Ectodermal cell (in vitro differentiated cells): ENCODE measurements around the gene LDAH.

Source experiments
- H3K27ac ChIP-seq: 2 replicates; pipeline ENCODE4 v1.7.0; 2013; ENCODE audit warnings: mild to moderate bottlenecking, low read depth, low read length; ENCODE audit not compliant: insufficient read depth, poor library complexity, severe bottlenecking
- H3K27me3 ChIP-seq: 2 replicates; pipeline ENCODE4 v1.7.0; 2013; ENCODE audit warnings: mild to moderate bottlenecking, low read length; ENCODE audit not compliant: insufficient read depth, control insufficient read depth, poor library complexity, severe bottlenecking
- H3K36me3 ChIP-seq: one replicate; pipeline ENCODE4 v1.7.0; 2013; ENCODE audit warnings: low read length; ENCODE audit not compliant: control insufficient read depth, insufficient read depth
- H3K4me1 ChIP-seq: one replicate; pipeline ENCODE4 v1.7.0; 2013; ENCODE audit warnings: low read length; ENCODE audit not compliant: control insufficient read depth, insufficient read depth
- H3K4me3 ChIP-seq: 2 replicates; pipeline ENCODE4 v1.7.0; 2013; ENCODE audit warnings: low read depth, low read length, control low read depth; ENCODE audit not compliant: insufficient read depth
- H3K9me3 ChIP-seq: 2 replicates; pipeline ENCODE4 v1.7.0; 2013; ENCODE audit warnings: mild to moderate bottlenecking, low read length, moderate library complexity; ENCODE audit not compliant: control insufficient read depth
- WGBS, 2 experiments: methylation state at CpG; one replicate each; pipeline ENCODE4 v1.1.7; 2013; ENCODE audit warnings: missing lambda C conversion rate in 2 of 2; 5-methylcytosine and 5-hydroxymethylcytosine counted together

The LDAH gene

GRCh38 chr2:20704886-20705285 lies 118.0 kb downstream of the LDAH start:
- H3K4me3 ChIP-seq = no peak overlapping the region
- no peaks in the 10 kb centered on the region for H3K9me3 ChIP-seq
- 85 to 94% methylated on average over 1 of the region's 1 CpG for WGBS, 2 experiments
- H3K4me1 ChIP-seq = peaks cover 4% of the 10 kb centered on the region
- H3K36me3 ChIP-seq = no peaks in the 10 kb centered on the region
- no peak overlapping the region for H3K27ac ChIP-seq
- H3K27me3 ChIP-seq = no peaks in the 10 kb centered on the region

GRCh38 chr2:20702563-20702962 lies 120.3 kb downstream of the LDAH start:
- no peaks in the 10 kb centered on the region for H3K27me3 ChIP-seq
- H3K36me3 ChIP-seq = no peaks in the 10 kb centered on the region
- H3K4me3 ChIP-seq = no peak overlapping the region
- no peak overlapping the region for H3K27ac ChIP-seq
- WGBS, 2 experiments = 94 to 96% methylated on average over 5 of the region's 5 CpGs
- H3K4me1 ChIP-seq = peaks cover 4% of the 10 kb centered on the region
- H3K9me3 ChIP-seq = no peaks in the 10 kb centered on the region

GRCh38 chr2:20698916-20699613 lies 123.8 kb downstream of the LDAH start:
- no peaks in the 10 kb centered on the region for H3K4me1 ChIP-seq
- 96 to 98% methylated on average over 4 of the region's 4 CpGs for WGBS, 2 experiments
- H3K9me3 ChIP-seq = no peaks in the 10 kb centered on the region
- no peak overlapping the region for H3K27ac ChIP-seq
- no peaks in the 10 kb centered on the region for H3K36me3 ChIP-seq
- H3K4me3 ChIP-seq = no peak overlapping the region
- H3K27me3 ChIP-seq = no peaks in the 10 kb centered on the region

GRCh38 chr2:20697322-20697934 lies 125.5 kb downstream of the LDAH start:
- Histone ChIP-seq H3K27me3 (no peaks in the 10 kb centered on the region), H3K36me3 (no peaks in the 10 kb centered on the region), H3K4me1 (no peaks in the 10 kb centered on the region), H3K4me3 (no peak overlapping the region), H3K27ac (no peak overlapping the region), H3K9me3 (no peaks in the 10 kb centered on the region)
- WGBS, 2 experiments = no CpG with 5 or more reads among the region's 2 CpGs

GRCh38 chr2:20696366-20696765 lies 126.5 kb downstream of the LDAH start:
- H3K36me3 ChIP-seq = no peaks in the 10 kb centered on the region
- H3K27me3 ChIP-seq = no peaks in the 10 kb centered on the region
- H3K4me3 ChIP-seq = no peak overlapping the region
- H3K9me3 ChIP-seq = no peaks in the 10 kb centered on the region
- no peak overlapping the region for H3K27ac ChIP-seq
- no peaks in the 10 kb centered on the region for H3K4me1 ChIP-seq
- 90 to 96% methylated on average over 2 of the region's 2 CpGs for WGBS, 2 experiments

GRCh38 chr2:20693317-20693716 lies 129.6 kb downstream of the LDAH start:
- Histone ChIP-seq H3K4me3 (no peak overlapping the region), H3K9me3 (no peaks in the 10 kb centered on the region), H3K36me3 (no peaks in the 10 kb centered on the region), H3K27me3 (no peaks in the 10 kb centered on the region), H3K27ac (no peak overlapping the region), H3K4me1 (no peaks in the 10 kb centered on the region)
- WGBS, 2 experiments = 94 to 95% methylated on average over 3 of the region's 3 CpGs

GRCh38 chr2:20692081-20692480 lies 130.8 kb downstream of the LDAH start:
- no peak overlapping the region for H3K4me3 ChIP-seq
- no peaks in the 10 kb centered on the region for H3K36me3 ChIP-seq
- no peaks in the 10 kb centered on the region for H3K4me1 ChIP-seq
- H3K27me3 ChIP-seq = no peaks in the 10 kb centered on the region
- 88 to 91% methylated on average over 2 of the region's 2 CpGs for WGBS, 2 experiments
- no peak overlapping the region for H3K27ac ChIP-seq
- no peaks in the 10 kb centered on the region for H3K9me3 ChIP-seq

- no peaks in the 10 kb centered on the region for H3K4me1 ChIP-seq
- peaks cover 6% of the 10 kb centered on the region for H3K36me3 ChIP-seq
- H3K27ac ChIP-seq = no peak overlapping the region
- no peak overlapping the region for H3K4me3 ChIP-seq
- no peaks in the 10 kb centered on the region for H3K27me3 ChIP-seq
- H3K9me3 ChIP-seq = no peaks in the 10 kb centered on the region
- WGBS, 2 experiments = 94 to 95% methylated on average over 6 of the region's 6 CpGs
Measured at GRCh38 chr2:20691076-20691734, 131.7 kb downstream of the LDAH start.

GRCh38 chr2:20689428-20690264 lies 133.3 kb downstream of the LDAH start:
- no peaks in the 10 kb centered on the region for H3K27me3 ChIP-seq
- H3K4me3 ChIP-seq = no peak overlapping the region
- H3K9me3 ChIP-seq = no peaks in the 10 kb centered on the region
- H3K27ac ChIP-seq = no peak overlapping the region
- 89 to 91% methylated on average over 11 of the region's 11 CpGs for WGBS, 2 experiments
- no peaks in the 10 kb centered on the region for H3K4me1 ChIP-seq
- peaks cover 9% of the 10 kb centered on the region for H3K36me3 ChIP-seq
